ENCODE data around the gene ELANE. TPM values are rescaled to one million over a fixed set of nuclear protein-coding genes. Genes with fewer than 3 reads are reported as not detected.

Gene ELANE
- total RNA-seq, 1 donor from 2014 or later = 0.52 TPM

DNA sequence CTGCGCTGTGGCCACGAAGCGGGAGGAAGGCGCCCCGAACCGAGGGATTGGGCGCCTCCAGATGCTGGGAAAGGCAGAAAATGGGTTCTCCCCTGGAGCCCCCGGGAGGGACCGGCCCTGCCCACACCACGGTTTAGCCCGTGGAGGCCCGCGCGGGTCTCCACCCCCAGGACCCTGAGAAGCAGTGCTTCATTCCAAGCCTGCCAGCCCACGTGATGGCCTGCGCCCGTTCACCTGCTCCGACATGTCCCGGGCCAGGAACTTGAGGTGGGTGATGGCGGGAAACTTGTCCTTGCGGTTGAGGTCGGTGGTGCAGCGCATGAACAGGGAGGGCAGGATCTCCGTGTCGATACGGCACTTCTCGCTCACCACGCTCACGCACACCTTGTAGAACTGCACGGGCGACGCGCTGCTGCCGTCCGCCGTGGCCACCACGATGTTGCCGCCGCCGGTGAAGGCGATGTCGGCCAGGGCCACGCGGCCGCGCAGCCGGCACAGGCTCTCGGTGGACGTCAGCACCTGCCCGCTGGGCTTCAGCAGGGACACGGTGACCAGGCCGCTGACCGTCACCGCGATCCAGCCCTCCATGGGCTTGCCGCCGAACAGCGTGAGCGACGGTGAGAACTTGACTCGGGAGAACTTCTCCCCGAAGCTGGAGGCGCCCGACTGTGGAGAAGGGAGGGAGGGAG lies 33.6 kb downstream of the ELANE start:
- H3K36me3 ChIP-seq = peaks cover 65% of the 10 kb centered on the region
- TF ChIP-seq, protein P1, sequence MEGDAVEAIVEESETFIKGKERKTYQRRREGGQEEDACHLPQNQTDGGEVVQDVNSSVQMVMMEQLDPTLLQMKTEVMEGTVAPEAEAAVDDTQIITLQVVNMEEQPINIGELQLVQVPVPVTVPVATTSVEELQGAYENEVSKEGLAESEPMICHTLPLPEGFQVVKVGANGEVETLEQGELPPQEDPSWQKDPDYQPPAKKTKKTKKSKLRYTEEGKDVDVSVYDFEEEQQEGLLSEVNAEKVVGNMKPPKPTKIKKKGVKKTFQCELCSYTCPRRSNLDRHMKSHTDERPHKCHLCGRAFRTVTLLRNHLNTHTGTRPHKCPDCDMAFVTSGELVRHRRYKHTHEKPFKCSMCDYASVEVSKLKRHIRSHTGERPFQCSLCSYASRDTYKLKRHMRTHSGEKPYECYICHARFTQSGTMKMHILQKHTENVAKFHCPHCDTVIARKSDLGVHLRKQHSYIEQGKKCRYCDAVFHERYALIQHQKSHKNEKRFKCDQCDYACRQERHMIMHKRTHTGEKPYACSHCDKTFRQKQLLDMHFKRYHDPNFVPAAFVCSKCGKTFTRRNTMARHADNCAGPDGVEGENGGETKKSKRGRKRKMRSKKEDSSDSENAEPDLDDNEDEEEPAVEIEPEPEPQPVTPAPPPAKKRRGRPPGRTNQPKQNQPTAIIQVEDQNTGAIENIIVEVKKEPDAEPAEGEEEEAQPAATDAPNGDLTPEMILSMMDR (IDR thresholded peaks at IDR 0.05) = no peak
- H3K27ac ChIP-seq = no peak overlapping the region
- intact Hi-C loops (cut with DNase I) = no loop called here
- ATAC-seq = no peak
- no peaks in the 10 kb centered on the region for H3K9me3 ChIP-seq
- no peak overlapping the region for H3K4me3 ChIP-seq
- H3K4me1 ChIP-seq = no peaks in the 10 kb centered on the region
- no peaks in the 10 kb centered on the region for H3K27me3 ChIP-seq
- DNase-seq = peak; percentile 61

DNA sequence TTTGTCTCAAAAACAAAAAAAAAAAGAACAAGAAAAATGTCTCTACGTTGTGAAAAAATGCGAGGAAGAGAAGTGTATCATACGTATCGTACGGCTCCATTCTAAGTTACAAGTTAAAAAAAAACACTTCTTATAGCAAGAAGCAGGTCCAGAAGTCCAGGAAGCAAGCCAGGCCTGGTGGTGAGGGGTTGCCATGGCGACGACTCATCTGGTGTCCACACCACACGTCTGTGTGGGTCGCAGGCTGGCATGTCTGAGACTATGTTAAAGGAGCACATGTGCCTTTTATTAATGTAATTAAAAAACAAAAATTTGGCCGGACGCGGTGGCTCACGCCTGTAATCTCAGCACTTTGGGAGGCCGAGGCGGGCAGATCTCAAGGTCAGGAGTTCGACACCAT lies 35.0 kb downstream of the ELANE start:
- ATAC-seq = no peak
- Histone ChIP-seq H3K9me3 (no peaks in the 10 kb centered on the region), H3K27me3 (no peaks in the 10 kb centered on the region), H3K27ac (no peak overlapping the region), H3K4me1 (peaks cover 3% of the 10 kb centered on the region), H3K4me3 (no peak overlapping the region), H3K36me3 (peaks cover 53% of the 10 kb centered on the region)
- TF ChIP-seq, protein P1 (IDR thresholded peaks at IDR 0.05) = no peak
- no peak for DNase-seq
- intact Hi-C loops (cut with DNase I) = no loop called here

GRCh38 chr19:887599-887998 lies 35.5 kb downstream of the ELANE start:
- H3K36me3 ChIP-seq = peaks cover 49% of the 10 kb centered on the region

GRCh38 chr19:888581-889385 lies 36.7 kb downstream of the ELANE start:
- no peak for DNase-seq
- peaks cover 5% of the 10 kb centered on the region for H3K4me1 ChIP-seq
- H3K4me3 ChIP-seq = no peak overlapping the region
- H3K27ac ChIP-seq = no peak overlapping the region
- no peaks in the 10 kb centered on the region for H3K9me3 ChIP-seq
- H3K27me3 ChIP-seq = no peaks in the 10 kb centered on the region
- peaks cover 43% of the 10 kb centered on the region for H3K36me3 ChIP-seq
- TF ChIP-seq, protein P1 (IDR thresholded peaks at IDR 0.05) = no peak
- intact Hi-C loops (cut with DNase I) = no loop called here
- ATAC-seq = no peak

More at GRCh38 chr19:887599-887998, 35.5 kb downstream of the ELANE start:
- Histone ChIP-seq H3K27ac (no peak overlapping the region), H3K4me3 (no peak overlapping the region), H3K9me3 (no peaks in the 10 kb centered on the region), H3K27me3 (no peaks in the 10 kb centered on the region), H3K4me1 (peaks cover 5% of the 10 kb centered on the region)
- TF ChIP-seq, protein P1 (IDR thresholded peaks at IDR 0.05) = no peak
- DNase-seq = no peak
- no peak for ATAC-seq
- intact Hi-C loops (cut with DNase I) = no loop called here

- TF ChIP-seq, protein P1 (IDR thresholded peaks at IDR 0.05) = no peak
- Histone ChIP-seq H3K36me3 (peaks cover 38% of the 10 kb centered on the region), H3K9me3 (no peaks in the 10 kb centered on the region), H3K4me1 (peaks cover 5% of the 10 kb centered on the region), H3K27me3 (no peaks in the 10 kb centered on the region), H3K27ac (no peak overlapping the region), H3K4me3 (no peak overlapping the region)
- ATAC-seq = no peak
- intact Hi-C loops (cut with DNase I) = no loop called here
- DNase-seq = no peak
Observed at GRCh38 chr19:889662-890295, 37.7 kb downstream of the ELANE start.

Measured in upper lobe of right lung (tissue), 1 donor.